IPS-18c (cell line): ENCODE data around the gene CITED4.

ENCODE experiments used
- H3K4me3 ChIP-seq: 2 replicates; pipeline ENCODE4 v1.7.0; 2013; ENCODE audit warnings: low read depth, mild to moderate bottlenecking, low read length, moderate library complexity; ENCODE audit not compliant: insufficient read depth
- H3K9me3 ChIP-seq: one replicate; pipeline ENCODE4 v1.6.1; 2013; ENCODE audit warnings: mild to moderate bottlenecking, low read length, moderate library complexity; ENCODE audit not compliant: control insufficient read depth, insufficient read depth

Gene CITED4

GRCh38 chr1:40893946-40894345 is 31.8 kb upstream of the CITED4 start:
- Histone ChIP-seq H3K9me3 (no peaks in the 10 kb centered on the region), H3K4me3 (no peak overlapping the region)

GRCh38 chr1:40892354-40892753 is 30.2 kb upstream of the CITED4 start:
- H3K4me3 ChIP-seq = no peak overlapping the region
- no peaks in the 10 kb centered on the region for H3K9me3 ChIP-seq

- no peak overlapping the region for H3K4me3 ChIP-seq
- H3K9me3 ChIP-seq = no peaks in the 10 kb centered on the region
Measured at GRCh38 chr1:40890771-40891170, 28.6 kb upstream of the CITED4 start.

GRCh38 chr1:40887652-40888051 is 25.5 kb upstream of the CITED4 start:
- Histone ChIP-seq H3K4me3 (no peak overlapping the region), H3K9me3 (no peaks in the 10 kb centered on the region)

- Histone ChIP-seq H3K9me3 (no peaks in the 10 kb centered on the region), H3K4me3 (no peak overlapping the region)
Measured at GRCh38 chr1:40887012-40887378, 24.8 kb upstream of the CITED4 start.

GRCh38 chr1:40886318-40887011 is 24.3 kb upstream of the CITED4 start:
- no peak overlapping the region for H3K4me3 ChIP-seq
- H3K9me3 ChIP-seq = no peaks in the 10 kb centered on the region

- H3K4me3 ChIP-seq = peak overlapping the region; percentile 31
- H3K9me3 ChIP-seq = peaks cover 2% of the 10 kb centered on the region
Measured at GRCh38 chr1:40884055-40884795, 22.1 kb upstream of the CITED4 start.

- Histone ChIP-seq H3K9me3 (peaks cover 2% of the 10 kb centered on the region), H3K4me3 (no peak overlapping the region)
Measured at GRCh38 chr1:40880813-40881549, 18.8 kb upstream of the CITED4 start.

- no peak overlapping the region for H3K4me3 ChIP-seq
- peaks cover 2% of the 10 kb centered on the region for H3K9me3 ChIP-seq
Measured at GRCh38 chr1:40879482-40880175, 17.5 kb upstream of the CITED4 start.

GRCh38 chr1:40878906-40879305 is 16.7 kb upstream of the CITED4 start:
- H3K9me3 ChIP-seq = peaks cover 2% of the 10 kb centered on the region

GRCh38 chr1:40877698-40878097 is 15.5 kb upstream of the CITED4 start:
- peaks cover 2% of the 10 kb centered on the region for H3K9me3 ChIP-seq
- H3K4me3 ChIP-seq = no peak overlapping the region

More at GRCh38 chr1:40878906-40879305, 16.7 kb upstream of the CITED4 start:
- H3K4me3 ChIP-seq = no peak overlapping the region

- H3K9me3 ChIP-seq = peaks cover 2% of the 10 kb centered on the region
- no peak overlapping the region for H3K4me3 ChIP-seq
Measured at GRCh38 chr1:40876891-40877290, 14.7 kb upstream of the CITED4 start.

GRCh38 chr1:40876436-40876761 is 14.2 kb upstream of the CITED4 start:
- Histone ChIP-seq H3K9me3 (peaks cover 2% of the 10 kb centered on the region), H3K4me3 (no peak overlapping the region)

- Histone ChIP-seq H3K4me3 (no peak overlapping the region), H3K9me3 (peaks cover 2% of the 10 kb centered on the region)
Measured at GRCh38 chr1:40873863-40874472, 11.8 kb upstream of the CITED4 start.

- no peak overlapping the region for H3K4me3 ChIP-seq
- H3K9me3 ChIP-seq = peaks cover 2% of the 10 kb centered on the region
Measured at GRCh38 chr1:40872276-40872675, 10.1 kb upstream of the CITED4 start.

- peaks cover 2% of the 10 kb centered on the region for H3K9me3 ChIP-seq
- H3K4me3 ChIP-seq = no peak overlapping the region
Measured at GRCh38 chr1:40870135-40870728, 8.1 kb upstream of the CITED4 start.
